K562 (cell line): Measurements from ENCODE around the gene TOMT. TPM values are rescaled to one million over a fixed set of nuclear protein-coding genes. Genes with fewer than 3 reads are reported as not detected.
A peak's percentile ranks its signal among the peaks of the same experiment; 100 is the strongest.

ENCODE experiments used
- CSDE1 ChIP-seq, 2 experiments: fragments of 450-650 bp; IDR thresholded peaks; 2 replicates each; pipeline ENCODE4 v1.6.1; 2016; ENCODE audit warnings: mild to moderate bottlenecking in 1 of 2
- PTBP1 ChIP-seq: fragments of 200-400 bp; formaldehyde crosslinking; IDR thresholded peaks from 2 replicates; pipeline ENCODE4 v1.6.1; 2017; ENCODE audit warnings: low read depth, low read length
- ZFPM2 ChIP-seq: fragments of 250-450 bp; sonication (Bioruptor Pico); IDR thresholded peaks from 2 replicates; pipeline ENCODE4 v1.5.1; 2022; ENCODE audit warnings: mild to moderate bottlenecking
- polyA plus RNA-seq, 8 experiments: library from polyadenylated mRNA; depleted of rRNA in 4 of 8; stranded (reverse) in 5 of 8; unstranded in 3 of 8; fragments of >200 nt; fragmentation: Nextera tagmentation in 2 of 8; fragmentation: Illumina TruSeq in 1 of 8; extraction: Ambion mirVana in 2 of 8; extraction: Trizol in 1 of 8; gene quantifications; 2 replicates each; pipeline versions ENCODE4 v1.2.1 to v1.2.3, GENCODE V29; 2011 to 2014; ENCODE audit warnings: inconsistent platforms in 1 of 8, missing spikeins in 1 of 8
- total RNA-seq, 7 experiments: library from RNA; depleted of rRNA in 6 of 7; stranded (reverse); fragments of >200 nt in 6 of 7; fragmentation: Illumina TruSeq in 2 of 7; extraction: Trizol in 2 of 7; gene quantifications; 2 replicates each; pipeline versions ENCODE4 v1.2.1 to v1.2.3, GENCODE V29; 2011 to 2021; ENCODE audit warnings: low replicate concordance in 1 of 7
- TF ChIP-seq, protein P1 (sequence below): fragments of 450-650 bp; conservative IDR thresholded peaks from 2 replicates; pipeline ENCODE4 v1.6.1; 2016; ENCODE audit warnings: missing genetic modification characterization, low read depth, mild to moderate bottlenecking, control low read depth, missing compliant biosample characterization
- TF ChIP-seq, protein P2 (sequence below), 2 experiments: fragments of 150-350 bp in 1 of 2; IDR thresholded peaks; 2 replicates each; pipeline ENCODE4 v1.6.1; 2012 to 2016; ENCODE audit warnings: low read depth in 2 of 2, low read length in 2 of 2, mild to moderate bottlenecking in 1 of 2, moderate library complexity in 1 of 2
- TF ChIP-seq, protein P3 (sequence below): IDR thresholded peaks from 3 replicates; pipeline ENCODE4 v1.6.1; 2011; ENCODE audit warnings: borderline replicate concordance, mild to moderate bottlenecking; ENCODE audit not compliant: insufficient read length, insufficient read depth

Gene TOMT
- total and polyA plus RNA-seq, 9 of the 15 experiments (the other 6 are each of a cell fraction or from before 2014, with no cell fraction given) = not detected

DNA sequence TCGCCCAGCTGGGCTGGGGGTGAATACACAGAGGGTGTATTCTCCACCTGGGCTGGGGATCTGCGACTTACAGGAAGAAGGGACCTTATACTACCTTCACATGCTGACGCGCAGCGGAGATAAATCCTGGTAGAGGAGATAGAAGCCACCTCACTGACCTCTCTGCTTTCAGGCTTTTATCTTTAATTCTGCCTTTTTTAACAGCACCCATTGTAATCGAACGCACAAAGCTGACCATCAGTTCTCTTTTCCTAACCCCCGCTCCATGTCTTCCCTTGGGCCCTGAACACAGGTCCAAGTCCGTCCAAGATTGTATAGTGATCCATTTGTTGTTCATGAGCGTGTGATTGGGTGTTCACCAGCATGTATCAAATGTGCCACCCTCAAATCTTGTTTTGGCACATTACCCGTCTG lies 2.0 kb upstream of the TOMT start (continued):
- TF ChIP-seq, protein P1, sequence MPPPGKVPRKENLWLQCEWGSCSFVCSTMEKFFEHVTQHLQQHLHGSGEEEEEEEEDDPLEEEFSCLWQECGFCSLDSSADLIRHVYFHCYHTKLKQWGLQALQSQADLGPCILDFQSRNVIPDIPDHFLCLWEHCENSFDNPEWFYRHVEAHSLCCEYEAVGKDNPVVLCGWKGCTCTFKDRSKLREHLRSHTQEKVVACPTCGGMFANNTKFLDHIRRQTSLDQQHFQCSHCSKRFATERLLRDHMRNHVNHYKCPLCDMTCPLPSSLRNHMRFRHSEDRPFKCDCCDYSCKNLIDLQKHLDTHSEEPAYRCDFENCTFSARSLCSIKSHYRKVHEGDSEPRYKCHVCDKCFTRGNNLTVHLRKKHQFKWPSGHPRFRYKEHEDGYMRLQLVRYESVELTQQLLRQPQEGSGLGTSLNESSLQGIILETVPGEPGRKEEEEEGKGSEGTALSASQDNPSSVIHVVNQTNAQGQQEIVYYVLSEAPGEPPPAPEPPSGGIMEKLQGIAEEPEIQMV (tag) = 0 out of 2 replicates have a peak, but pooled peaks have one; percentile 32
- TF ChIP-seq CSDE1 (IDR thresholded peaks at IDR 0.05) (no peak), ZFPM2 (no peak), PTBP1 (0 out of 2 replicates have a peak, but pooled peaks have one; percentile 35)
- TF ChIP-seq, protein P2, sequence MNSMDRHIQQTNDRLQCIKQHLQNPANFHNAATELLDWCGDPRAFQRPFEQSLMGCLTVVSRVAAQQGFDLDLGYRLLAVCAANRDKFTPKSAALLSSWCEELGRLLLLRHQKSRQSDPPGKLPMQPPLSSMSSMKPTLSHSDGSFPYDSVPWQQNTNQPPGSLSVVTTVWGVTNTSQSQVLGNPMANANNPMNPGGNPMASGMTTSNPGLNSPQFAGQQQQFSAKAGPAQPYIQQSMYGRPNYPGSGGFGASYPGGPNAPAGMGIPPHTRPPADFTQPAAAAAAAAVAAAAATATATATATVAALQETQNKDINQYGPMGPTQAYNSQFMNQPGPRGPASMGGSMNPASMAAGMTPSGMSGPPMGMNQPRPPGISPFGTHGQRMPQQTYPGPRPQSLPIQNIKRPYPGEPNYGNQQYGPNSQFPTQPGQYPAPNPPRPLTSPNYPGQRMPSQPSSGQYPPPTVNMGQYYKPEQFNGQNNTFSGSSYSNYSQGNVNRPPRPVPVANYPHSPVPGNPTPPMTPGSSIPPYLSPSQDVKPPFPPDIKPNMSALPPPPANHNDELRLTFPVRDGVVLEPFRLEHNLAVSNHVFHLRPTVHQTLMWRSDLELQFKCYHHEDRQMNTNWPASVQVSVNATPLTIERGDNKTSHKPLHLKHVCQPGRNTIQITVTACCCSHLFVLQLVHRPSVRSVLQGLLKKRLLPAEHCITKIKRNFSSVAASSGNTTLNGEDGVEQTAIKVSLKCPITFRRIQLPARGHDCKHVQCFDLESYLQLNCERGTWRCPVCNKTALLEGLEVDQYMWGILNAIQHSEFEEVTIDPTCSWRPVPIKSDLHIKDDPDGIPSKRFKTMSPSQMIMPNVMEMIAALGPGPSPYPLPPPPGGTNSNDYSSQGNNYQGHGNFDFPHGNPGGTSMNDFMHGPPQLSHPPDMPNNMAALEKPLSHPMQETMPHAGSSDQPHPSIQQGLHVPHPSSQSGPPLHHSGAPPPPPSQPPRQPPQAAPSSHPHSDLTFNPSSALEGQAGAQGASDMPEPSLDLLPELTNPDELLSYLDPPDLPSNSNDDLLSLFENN (IDR thresholded peaks at IDR 0.05; ENCODE audit: low read depth in 2 of 2, low read length in 2 of 2) = no peak
- TF ChIP-seq, protein P3, sequence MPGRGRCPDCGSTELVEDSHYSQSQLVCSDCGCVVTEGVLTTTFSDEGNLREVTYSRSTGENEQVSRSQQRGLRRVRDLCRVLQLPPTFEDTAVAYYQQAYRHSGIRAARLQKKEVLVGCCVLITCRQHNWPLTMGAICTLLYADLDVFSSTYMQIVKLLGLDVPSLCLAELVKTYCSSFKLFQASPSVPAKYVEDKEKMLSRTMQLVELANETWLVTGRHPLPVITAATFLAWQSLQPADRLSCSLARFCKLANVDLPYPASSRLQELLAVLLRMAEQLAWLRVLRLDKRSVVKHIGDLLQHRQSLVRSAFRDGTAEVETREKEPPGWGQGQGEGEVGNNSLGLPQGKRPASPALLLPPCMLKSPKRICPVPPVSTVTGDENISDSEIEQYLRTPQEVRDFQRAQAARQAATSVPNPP = no peak
